Activated effector memory CD4-positive, alpha-beta T cell treated with Interleukin-2 at 50 U/mL for 16 hours (primary cell): ENCODE data around the gene PRR20D.
"Not testable (repeated sequence)": the region's sequence is repeated elsewhere in the genome, so short reads cannot be mapped to it uniquely, and the experiment has no call there.

Source experiments
- DNase-seq: peaks from one replicate; pipeline ENCODE4 v3.0.0-alpha.2; 2020

Gene PRR20D

GRCh38 chr13:57160332-57160731 lies at the start of gene PRR20D:
Gene PRR20D (plus strand): TSS chr13:57160632. CDS start chr13:57161019, 387 bp downstream.
- DNase-seq: not testable (repeated sequence)

GRCh38 chr13:57114945-57115344 lies 45.5 kb upstream of the PRR20D start:
- DNase-seq: no peak

- DNase-seq: no peak
Measured at GRCh38 chr13:57123681-57124080, 36.8 kb upstream of the PRR20D start.

GRCh38 chr13:57128909-57129308 lies 31.5 kb upstream of the PRR20D start:
- DNase-seq: no peak

- no peak for DNase-seq
Measured at GRCh38 chr13:57136093-57136492, 24.3 kb upstream of the PRR20D start.

- no peak for DNase-seq
Measured at GRCh38 chr13:57137585-57137984, 22.8 kb upstream of the PRR20D start.

GRCh38 chr13:57138988-57139387 lies 21.4 kb upstream of the PRR20D start:
- no peak for DNase-seq

GRCh38 chr13:57139781-57140180 lies 20.7 kb upstream of the PRR20D start:
- DNase-seq: not testable (repeated sequence)

GRCh38 chr13:57140235-57140968 lies 20.0 kb upstream of the PRR20D start, which contains the start of gene PRR20A:
Gene PRR20A (plus strand): TSS chr13:57140918. CDS start chr13:57141305, 387 bp downstream.
- DNase-seq: not testable (repeated sequence)

GRCh38 chr13:57147188-57147587 lies 13.2 kb upstream of the PRR20D start, which contains the start of gene PRR20B:
Gene PRR20B (plus strand): TSS chr13:57147488. CDS start chr13:57147875, 387 bp downstream.
- DNase-seq: not testable (repeated sequence)

- DNase-seq: not testable (repeated sequence)
Measured at GRCh38 chr13:57148106-57148505, 12.3 kb upstream of the PRR20D start.

GRCh38 chr13:57153761-57154160 lies 6.7 kb upstream of the PRR20D start, which contains the start of gene PRR20C:
Gene PRR20C (plus strand): TSS chr13:57154061. CDS start chr13:57154448, 387 bp downstream.
- DNase-seq: not testable (repeated sequence)

GRCh38 chr13:57166897-57167296 lies 6.5 kb downstream of the PRR20D start, which contains the start of gene PRR20E:
Gene PRR20E (plus strand): TSS chr13:57167197. CDS start chr13:57167584, 387 bp downstream.
- not testable (repeated sequence) for DNase-seq

GRCh38 chr13:57191667-57192066 lies 31.2 kb downstream of the PRR20D start:
- no peak for DNase-seq

- DNase-seq: no peak
Measured at GRCh38 chr13:57212989-57213388, 52.6 kb downstream of the PRR20D start.
